Measurements from ENCODE around the gene BAG3. TPM values are rescaled to one million over a fixed set of nuclear protein-coding genes. Genes with fewer than 3 reads are reported as not detected.

The BAG3 gene
- total RNA-seq, 1 experiment from 2014 or later: 19.7 TPM

- no peaks in the 10 kb centered on the region for H3K9me3 ChIP-seq (replicated peaks)
- no peaks in the 10 kb centered on the region for H3K27me3 ChIP-seq (replicated peaks)
- H3K4me3 ChIP-seq: no peak overlapping the region
- no peak overlapping the region for H3K27ac ChIP-seq
- H3K4me1 ChIP-seq (replicated peaks): no peaks in the 10 kb centered on the region
- H3K36me3 ChIP-seq: no peaks in the 10 kb centered on the region
- no peak for DNase-seq (ENCODE audit: low read depth in 1 of 2, low spot score in 2 of 2)
These were observed 30.1 kb upstream of the BAG3 start for GRCh38 chr10:119621078-119621384.

GRCh38 chr10:119625570-119626280 lies 25.5 kb upstream of the BAG3 start:
- no peaks in the 10 kb centered on the region for H3K27me3 ChIP-seq (replicated peaks)
- H3K27ac ChIP-seq: no peak overlapping the region
- H3K4me3 ChIP-seq: no peak overlapping the region
- H3K4me1 ChIP-seq (replicated peaks): no peaks in the 10 kb centered on the region
- no peak for DNase-seq (ENCODE audit: low read depth in 1 of 2, low spot score in 2 of 2)
- H3K9me3 ChIP-seq (replicated peaks): no peaks in the 10 kb centered on the region
- H3K36me3 ChIP-seq: no peaks in the 10 kb centered on the region

- H3K27ac ChIP-seq: no peak overlapping the region
These were observed 20.9 kb upstream of the BAG3 start for GRCh38 chr10:119630300-119630699.

GRCh38 chr10:119633538-119634218 lies 17.5 kb upstream of the BAG3 start:
- Histone ChIP-seq H3K9me3 (replicated peaks) (no peaks in the 10 kb centered on the region), H3K36me3 (no peaks in the 10 kb centered on the region), H3K4me3 (no peak overlapping the region), H3K4me1 (replicated peaks) (no peaks in the 10 kb centered on the region), H3K27ac (no peak overlapping the region), H3K27me3 (replicated peaks) (no peaks in the 10 kb centered on the region)
- no peak for DNase-seq (ENCODE audit: low read depth in 1 of 2, low spot score in 2 of 2)

More at GRCh38 chr10:119630300-119630699, 20.9 kb upstream of the BAG3 start:
- DNase-seq (ENCODE audit: low read depth in 1 of 2, low spot score in 2 of 2): no peak
- Histone ChIP-seq H3K27me3 (replicated peaks) (no peaks in the 10 kb centered on the region), H3K4me1 (replicated peaks) (no peaks in the 10 kb centered on the region), H3K36me3 (no peaks in the 10 kb centered on the region), H3K9me3 (replicated peaks) (no peaks in the 10 kb centered on the region), H3K4me3 (no peak overlapping the region)

GRCh38 chr10:119634219-119634544 lies 17.0 kb upstream of the BAG3 start:
- DNase-seq (ENCODE audit: low read depth in 1 of 2, low spot score in 2 of 2): no peak
- Histone ChIP-seq H3K4me3 (no peak overlapping the region), H3K9me3 (replicated peaks) (no peaks in the 10 kb centered on the region), H3K27me3 (replicated peaks) (no peaks in the 10 kb centered on the region), H3K36me3 (no peaks in the 10 kb centered on the region), H3K27ac (no peak overlapping the region), H3K4me1 (replicated peaks) (no peaks in the 10 kb centered on the region)

- no peak overlapping the region for H3K27ac ChIP-seq
- H3K4me3 ChIP-seq: no peak overlapping the region
- no peaks in the 10 kb centered on the region for H3K36me3 ChIP-seq
- no peaks in the 10 kb centered on the region for H3K27me3 ChIP-seq (replicated peaks)
- DNase-seq (ENCODE audit: low read depth in 1 of 2, low spot score in 2 of 2): no peak
- no peaks in the 10 kb centered on the region for H3K9me3 ChIP-seq (replicated peaks)
- no peaks in the 10 kb centered on the region for H3K4me1 ChIP-seq (replicated peaks)
These were observed 13.5 kb upstream of the BAG3 start for GRCh38 chr10:119637631-119638030.

- H3K27me3 ChIP-seq (replicated peaks): no peaks in the 10 kb centered on the region
- no peaks in the 10 kb centered on the region for H3K9me3 ChIP-seq (replicated peaks)
- no peaks in the 10 kb centered on the region for H3K36me3 ChIP-seq
- no peak overlapping the region for H3K27ac ChIP-seq
- no peaks in the 10 kb centered on the region for H3K4me1 ChIP-seq (replicated peaks)
- DNase-seq (ENCODE audit: low read depth in 1 of 2, low spot score in 2 of 2): no peak
- H3K4me3 ChIP-seq: no peak overlapping the region
These were observed 12.2 kb upstream of the BAG3 start for GRCh38 chr10:119638982-119639381.

- H3K4me1 ChIP-seq (replicated peaks): no peaks in the 10 kb centered on the region
- no peaks in the 10 kb centered on the region; the same call in 1 of the 2 replicates for H3K9me3 ChIP-seq (replicated peaks)
- no peak overlapping the region for H3K4me3 ChIP-seq
- no peak for DNase-seq (ENCODE audit: low read depth in 1 of 2, low spot score in 2 of 2)
- no peaks in the 10 kb centered on the region for H3K27me3 ChIP-seq (replicated peaks)
- H3K27ac ChIP-seq: no peak overlapping the region
- H3K36me3 ChIP-seq: no peaks in the 10 kb centered on the region
These were observed 10.8 kb upstream of the BAG3 start for GRCh38 chr10:119640384-119640783.

GRCh38 chr10:119640875-119641526 lies 10.2 kb upstream of the BAG3 start:
- no peak overlapping the region for H3K4me3 ChIP-seq
- no peaks in the 10 kb centered on the region; the same call in 1 of the 2 replicates for H3K9me3 ChIP-seq (replicated peaks)

GRCh38 chr10:119642556-119643111 lies 8.5 kb upstream of the BAG3 start:
- no peak overlapping the region for H3K4me3 ChIP-seq
- no peaks in the 10 kb centered on the region for H3K4me1 ChIP-seq (replicated peaks)
- no peaks in the 10 kb centered on the region; the same call in 1 of the 2 replicates for H3K9me3 ChIP-seq (replicated peaks)
- no peak overlapping the region for H3K27ac ChIP-seq
- no peaks in the 10 kb centered on the region for H3K27me3 ChIP-seq (replicated peaks)
- H3K36me3 ChIP-seq: no peaks in the 10 kb centered on the region
- DNase-seq (ENCODE audit: low read depth in 1 of 2, low spot score in 2 of 2): no peak

More at GRCh38 chr10:119640875-119641526, 10.2 kb upstream of the BAG3 start:
- Histone ChIP-seq H3K27me3 (replicated peaks) (no peaks in the 10 kb centered on the region), H3K27ac (no peak overlapping the region), H3K36me3 (no peaks in the 10 kb centered on the region), H3K4me1 (replicated peaks) (no peaks in the 10 kb centered on the region)
- DNase-seq (ENCODE audit: low read depth in 1 of 2, low spot score in 2 of 2): no peak

GRCh38 chr10:119643306-119644204 lies 7.6 kb upstream of the BAG3 start:
- Histone ChIP-seq H3K9me3 (replicated peaks) (no peaks in the 10 kb centered on the region; the same call in 1 of the 2 replicates), H3K27ac (no peak overlapping the region), H3K4me3 (no peak overlapping the region), H3K36me3 (no peaks in the 10 kb centered on the region), H3K27me3 (replicated peaks) (no peaks in the 10 kb centered on the region), H3K4me1 (replicated peaks) (no peaks in the 10 kb centered on the region)
- no peak for DNase-seq (ENCODE audit: low read depth in 1 of 2, low spot score in 2 of 2)

- Histone ChIP-seq H3K27me3 (replicated peaks) (no peaks in the 10 kb centered on the region), H3K4me3 (no peak overlapping the region), H3K4me1 (replicated peaks) (no peaks in the 10 kb centered on the region), H3K27ac (no peak overlapping the region), H3K9me3 (replicated peaks) (no peaks in the 10 kb centered on the region; the same call in 1 of the 2 replicates), H3K36me3 (no peaks in the 10 kb centered on the region)
- no peak for DNase-seq (ENCODE audit: low read depth in 1 of 2, low spot score in 2 of 2)
These were observed 6.9 kb upstream of the BAG3 start for GRCh38 chr10:119644205-119644814.

GRCh38 chr10:119644994-119645393 lies 6.2 kb upstream of the BAG3 start:
- no peak for DNase-seq (ENCODE audit: low read depth in 1 of 2, low spot score in 2 of 2)
- Histone ChIP-seq H3K9me3 (replicated peaks) (no peaks in the 10 kb centered on the region; the same call in 1 of the 2 replicates), H3K27me3 (replicated peaks) (no peaks in the 10 kb centered on the region), H3K36me3 (no peaks in the 10 kb centered on the region), H3K27ac (no peak overlapping the region), H3K4me3 (no peak overlapping the region), H3K4me1 (replicated peaks) (no peaks in the 10 kb centered on the region; the same call in 1 of the 2 replicates)
